ENCODE measurements around the gene HIF3A.
"Not testable (repeated sequence)": the region's sequence is repeated elsewhere in the genome, so short reads cannot be mapped to it uniquely, and the experiment has no call there.

HIF3A gene

DNA sequence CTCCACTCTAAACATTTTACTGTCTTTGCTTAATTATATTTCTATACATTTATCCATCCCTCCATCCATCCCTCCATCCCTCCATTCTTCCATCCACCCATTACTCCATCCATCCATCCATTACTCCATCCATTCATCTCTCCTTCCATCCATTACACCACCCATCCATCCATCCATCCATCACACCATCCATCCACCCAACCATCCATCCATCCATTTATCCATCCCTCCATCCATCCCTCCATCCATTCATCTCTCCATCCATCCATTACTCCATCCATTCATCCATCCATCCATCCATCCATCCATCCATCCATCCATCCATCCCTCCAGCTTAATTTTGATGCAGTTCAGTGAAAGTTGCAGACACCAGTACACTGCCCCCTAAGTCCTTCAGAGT, 5.0 kb upstream of the HIF3A start:
- no peak for DNase-seq (ENCODE audit: low read depth in 1 of 2, low spot score in 1 of 2)

DNA sequence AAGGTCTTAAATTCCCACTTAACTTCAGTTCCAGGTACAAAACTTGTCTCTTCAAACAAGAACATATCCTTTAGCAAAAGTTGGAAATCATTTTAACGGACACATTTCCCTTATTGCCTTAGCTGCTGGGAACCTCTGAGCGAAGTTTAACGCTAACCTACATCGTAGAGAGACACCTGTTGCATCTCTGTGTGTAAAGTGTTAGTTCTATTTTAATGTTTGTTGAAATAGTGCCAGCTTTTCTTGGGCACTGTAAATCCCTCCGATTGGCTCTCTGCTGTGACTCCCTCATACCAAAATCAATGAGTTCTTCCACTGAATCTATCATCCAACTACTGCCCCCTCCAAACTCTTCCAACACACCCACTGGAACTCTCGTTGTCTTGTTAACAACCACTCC, 2.3 kb upstream of the HIF3A start:
- no peak for DNase-seq (ENCODE audit: low read depth in 1 of 2, low spot score in 1 of 2)

DNA sequence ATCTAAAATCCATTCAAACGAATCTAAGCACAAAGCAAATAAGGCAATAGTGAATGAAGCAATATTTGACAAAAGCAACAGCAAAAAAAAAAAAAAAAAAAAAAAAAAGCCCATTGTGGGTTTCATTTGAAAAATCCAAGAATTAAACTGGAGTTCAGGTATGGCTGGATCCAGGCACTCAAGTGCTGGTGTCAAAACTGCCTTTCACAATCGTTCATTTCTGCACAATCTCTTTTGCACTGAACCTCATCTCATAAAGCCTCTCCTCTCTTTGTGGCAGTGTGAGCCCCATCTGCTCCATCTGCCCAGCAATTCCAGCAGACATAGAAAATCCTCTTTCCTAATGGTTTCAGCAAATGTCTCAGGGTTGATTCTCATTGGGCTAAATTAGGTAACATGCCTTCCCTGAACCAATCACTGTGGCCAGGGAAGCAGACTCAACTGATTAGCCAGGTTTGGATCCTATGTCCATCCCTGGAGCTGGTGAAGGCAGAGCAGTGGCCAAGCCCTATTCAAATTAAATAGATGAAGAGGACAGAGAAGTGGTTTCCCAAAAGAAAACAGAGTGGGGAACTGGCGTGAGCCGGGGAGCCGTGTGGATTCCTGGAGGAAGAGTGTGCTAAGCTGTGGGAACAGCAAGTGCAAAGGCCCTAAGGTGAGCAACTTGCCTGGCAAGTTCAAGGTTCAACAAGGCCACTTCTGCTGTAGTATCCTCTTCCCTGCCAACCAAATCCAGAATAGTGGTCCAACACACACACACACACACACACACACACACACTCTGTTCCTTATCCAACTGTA, 1.2 kb upstream of the HIF3A start:
- DNase-seq (ENCODE audit: low read depth in 1 of 2, low spot score in 1 of 2): no peak

DNA sequence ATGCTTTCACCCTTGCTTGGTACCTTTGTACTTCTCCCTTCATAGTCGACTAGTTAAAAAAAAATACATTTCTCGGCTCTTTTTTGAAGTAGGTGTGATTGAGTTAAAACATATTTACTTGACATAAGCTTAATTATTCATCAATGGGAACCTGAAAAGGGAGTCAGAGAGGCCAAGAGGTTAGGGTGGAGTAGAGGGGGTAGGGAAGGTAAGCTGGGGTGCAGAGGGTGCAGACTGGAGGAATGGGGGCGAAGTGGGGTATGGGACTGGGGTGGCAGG, 701 bp upstream of the HIF3A start:
- DNase-seq (ENCODE audit: low read depth in 1 of 2, low spot score in 1 of 2): no peak

DNA sequence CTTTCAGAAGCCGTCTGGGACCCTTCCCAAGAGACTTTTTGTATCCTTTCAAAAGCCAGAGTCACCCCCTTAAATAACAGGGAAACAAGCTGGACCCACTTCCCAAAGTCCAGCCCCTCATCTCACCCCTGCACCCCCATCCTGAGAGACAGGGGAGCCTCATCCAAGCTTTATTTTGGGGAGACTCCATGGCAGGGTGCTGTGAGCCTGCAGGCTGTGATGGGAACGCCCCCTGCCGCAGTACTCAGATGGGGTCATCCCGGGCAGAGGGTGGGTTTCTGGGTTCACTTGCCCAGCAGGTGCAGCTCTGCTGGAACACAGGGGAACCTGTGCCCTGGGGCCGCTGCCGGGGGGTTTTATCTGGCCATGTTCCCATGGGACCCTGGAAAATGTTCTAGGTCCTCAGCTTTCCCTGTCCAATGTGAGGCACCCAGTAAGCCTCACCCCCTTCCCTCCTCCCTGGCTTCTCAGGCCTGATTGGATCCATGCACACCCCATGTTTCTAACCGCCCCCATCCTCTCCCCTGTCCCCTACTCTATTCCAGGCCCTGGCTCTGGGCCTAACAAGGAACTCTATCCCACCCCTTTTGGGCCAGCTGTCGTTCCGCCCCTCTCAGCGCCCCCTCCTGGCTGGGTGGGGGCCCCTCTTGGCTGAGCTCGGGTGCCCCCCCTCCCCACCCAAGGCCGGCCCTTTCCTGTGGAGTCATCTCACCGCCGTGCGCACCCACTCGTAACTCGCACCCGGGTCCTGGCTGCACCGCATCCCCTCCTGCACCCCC, 1.0 kb downstream of the HIF3A start:
- no peak for DNase-seq (ENCODE audit: low read depth in 1 of 2, low spot score in 1 of 2)

DNA sequence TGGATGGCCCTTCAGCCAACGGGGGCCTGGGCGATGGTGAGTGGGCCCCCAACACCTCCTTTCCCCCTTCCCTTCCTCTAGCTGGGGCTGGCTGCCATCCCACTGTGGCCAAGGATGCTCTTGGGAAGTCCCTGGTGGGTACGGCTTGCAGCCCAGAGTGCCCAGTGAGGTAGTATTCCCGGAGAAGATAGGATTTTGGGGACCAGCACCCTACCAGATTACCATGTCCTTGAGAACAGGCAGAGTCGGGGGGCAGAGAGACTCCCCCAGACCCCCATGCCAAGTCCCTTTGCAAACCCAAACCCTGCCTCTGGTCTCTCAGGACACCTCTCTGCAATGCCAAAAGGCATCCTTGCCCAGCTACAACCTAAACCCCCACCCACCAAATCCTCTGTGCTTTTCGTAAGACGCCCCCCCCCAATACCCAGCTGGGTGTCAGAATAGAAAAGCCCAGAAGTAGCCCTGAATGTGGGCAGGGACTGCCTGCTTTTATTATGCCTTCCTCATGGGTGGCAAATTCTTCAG, 1.7 kb downstream of the HIF3A start:
- no peak for DNase-seq (ENCODE audit: low read depth in 1 of 2, low spot score in 1 of 2)

DNA sequence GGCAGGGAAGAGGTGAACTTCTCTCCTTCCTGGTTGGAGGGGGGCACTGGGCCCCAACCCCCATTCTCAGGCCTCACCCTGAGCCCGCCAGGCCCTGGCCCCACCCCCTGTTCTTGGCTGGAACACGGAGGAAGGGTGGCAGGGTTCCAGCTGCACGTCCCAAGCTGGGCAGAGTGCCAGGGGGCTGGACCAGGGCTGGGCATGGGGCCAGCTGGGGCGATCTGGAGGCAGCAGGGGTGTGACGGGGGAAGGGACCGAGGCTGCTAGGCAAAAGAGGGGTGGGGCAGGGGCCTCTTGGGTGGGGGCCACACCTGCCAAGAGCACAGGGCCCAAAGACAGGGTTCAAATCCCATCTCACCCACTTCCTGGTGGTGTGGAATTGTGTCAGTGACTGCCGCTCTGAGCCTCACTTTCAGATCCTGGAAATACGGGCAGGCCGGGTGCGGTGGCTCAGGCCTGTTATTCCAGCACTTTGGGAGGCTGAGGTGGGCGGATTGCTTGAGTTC, 2.2 kb downstream of the HIF3A start:
- no peak for DNase-seq (ENCODE audit: low read depth in 1 of 2, low spot score in 1 of 2)

DNA sequence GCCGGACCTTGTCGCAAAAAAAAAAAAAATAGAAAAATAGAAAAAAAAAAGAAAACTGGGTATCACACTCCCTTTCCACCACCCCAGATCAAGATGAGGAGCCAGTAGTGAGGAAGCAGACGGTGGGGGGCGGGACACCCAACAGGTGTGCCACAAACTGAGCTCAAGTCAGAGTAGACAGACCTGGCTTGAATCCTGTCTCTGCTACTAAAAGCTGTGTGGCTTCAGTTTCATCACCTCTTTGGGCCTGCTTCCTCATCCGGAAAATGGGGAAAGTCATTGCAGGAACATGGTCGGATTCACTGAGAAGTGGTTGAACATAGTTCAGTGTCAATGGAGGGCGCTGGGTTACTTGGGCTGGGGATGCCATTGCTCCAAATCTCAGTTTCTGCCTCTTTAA, 2.9 kb downstream of the HIF3A start:
- no peak for DNase-seq (ENCODE audit: low read depth in 1 of 2, low spot score in 1 of 2)

DNA sequence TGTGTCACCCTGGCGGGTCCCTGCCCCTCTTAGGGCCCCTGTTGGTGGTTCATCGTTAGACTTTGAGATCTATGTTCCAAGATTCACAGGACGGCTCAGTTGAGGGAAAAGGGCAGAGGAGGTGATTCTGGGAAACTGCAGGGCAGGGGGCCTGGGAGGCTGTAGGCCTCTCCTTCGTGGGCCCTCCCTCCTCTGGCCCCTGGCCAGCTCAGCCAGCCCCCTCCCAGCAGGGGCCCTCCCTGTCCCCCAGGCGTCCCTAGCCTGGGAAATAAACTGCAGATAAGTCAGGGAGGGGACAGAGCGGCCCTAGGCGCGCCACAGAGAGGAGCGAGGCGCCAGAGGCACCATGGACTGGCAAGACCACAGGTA, 6.5 kb downstream of the HIF3A start:
- no peak for DNase-seq (ENCODE audit: low read depth in 1 of 2, low spot score in 1 of 2)

DNA sequence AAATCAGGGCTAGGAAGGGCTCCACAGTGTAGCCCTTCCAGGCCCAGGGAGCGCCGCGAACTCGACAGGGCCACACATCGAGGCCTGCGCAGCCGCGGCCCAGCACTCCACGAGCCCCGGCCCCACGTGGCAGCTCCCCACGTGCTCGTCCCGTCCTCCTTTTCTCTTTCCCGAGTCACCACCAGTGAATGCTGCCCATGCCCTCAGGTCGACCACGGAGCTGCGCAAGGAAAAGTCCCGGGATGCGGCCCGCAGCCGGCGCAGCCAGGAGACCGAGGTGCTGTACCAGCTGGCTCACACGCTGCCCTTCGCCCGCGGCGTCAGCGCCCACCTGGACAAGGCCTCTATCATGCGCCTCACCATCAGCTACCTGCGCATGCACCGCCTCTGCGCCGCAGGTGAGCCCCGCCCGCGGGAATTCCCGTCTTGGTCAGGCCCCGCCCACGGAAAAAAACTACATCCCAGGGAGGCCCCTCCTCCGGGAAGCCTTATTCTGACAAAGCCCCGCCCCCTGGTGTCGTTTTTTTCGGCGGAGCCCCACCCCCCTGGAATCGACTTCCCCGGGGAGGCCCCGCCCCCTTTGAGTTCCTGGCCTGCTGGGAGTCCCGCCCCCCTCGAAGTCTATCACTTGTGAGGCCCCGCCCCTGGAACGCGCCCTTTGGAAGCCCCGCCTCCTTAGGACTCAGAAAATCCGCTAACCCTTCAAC, 7.0 kb downstream of the HIF3A start:
- DNase-seq (ENCODE audit: low read depth in 1 of 2, low spot score in 1 of 2): no peak

DNA sequence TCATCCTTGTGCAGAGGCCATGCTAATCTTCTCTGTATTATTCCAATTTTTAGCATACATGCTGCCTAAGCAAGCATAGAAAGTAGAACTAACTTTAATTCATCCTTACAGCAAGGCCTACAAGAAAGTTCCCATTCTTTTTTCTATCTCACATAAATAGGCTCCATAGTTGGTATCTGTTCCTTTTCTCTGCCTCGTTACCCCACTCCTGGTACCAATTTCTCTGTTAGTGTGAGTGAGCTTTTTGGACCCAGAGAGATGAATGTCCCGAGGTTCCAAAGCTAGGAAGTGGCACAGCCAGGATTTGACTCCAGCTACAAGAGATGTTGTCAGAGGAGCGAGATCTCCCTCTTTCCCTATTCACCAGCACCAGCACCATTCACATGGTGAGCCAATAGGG, 9.7 kb downstream of the HIF3A start:
- DNase-seq (ENCODE audit: low read depth in 1 of 2, low spot score in 1 of 2): no peak

DNA sequence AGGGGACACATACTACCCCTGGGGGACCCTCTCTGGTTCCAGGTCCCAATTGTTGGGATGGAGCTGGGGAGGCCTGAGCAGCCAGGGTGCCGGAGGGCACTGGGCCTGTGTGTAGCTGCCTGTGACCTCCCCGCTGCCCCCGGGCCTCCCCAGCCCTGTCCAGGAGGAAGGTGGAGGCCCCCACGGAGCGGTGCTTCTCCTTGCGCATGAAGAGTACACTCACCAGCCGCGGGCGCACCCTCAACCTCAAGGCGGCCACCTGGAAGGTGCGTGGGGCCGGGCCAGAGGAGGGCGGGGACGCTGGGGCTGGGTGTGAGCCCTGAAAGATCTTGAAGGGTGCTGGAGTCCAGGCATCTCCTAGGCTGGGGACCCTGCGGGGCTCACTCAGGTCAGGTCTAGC, 11.7 kb downstream of the HIF3A start:
- no peak for DNase-seq (ENCODE audit: low read depth in 1 of 2, low spot score in 1 of 2)

DNA sequence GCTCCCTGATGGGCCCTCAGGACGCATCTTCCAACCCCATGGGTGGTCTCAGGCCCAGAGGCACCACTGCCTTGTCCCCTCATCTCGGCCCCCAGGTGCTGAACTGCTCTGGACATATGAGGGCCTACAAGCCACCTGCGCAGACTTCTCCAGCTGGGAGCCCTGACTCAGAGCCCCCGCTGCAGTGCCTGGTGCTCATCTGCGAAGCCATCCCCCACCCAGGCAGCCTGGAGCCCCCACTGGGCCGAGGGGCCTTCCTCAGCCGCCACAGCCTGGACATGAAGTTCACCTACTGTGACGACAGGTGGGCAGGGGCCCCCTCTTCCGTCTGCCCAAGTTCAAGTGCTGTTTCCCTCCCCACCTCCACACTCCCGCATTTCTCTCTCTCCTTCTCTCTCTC, 12.2 kb downstream of the HIF3A start:
- no peak for DNase-seq (ENCODE audit: low read depth in 1 of 2, low spot score in 1 of 2)

DNA sequence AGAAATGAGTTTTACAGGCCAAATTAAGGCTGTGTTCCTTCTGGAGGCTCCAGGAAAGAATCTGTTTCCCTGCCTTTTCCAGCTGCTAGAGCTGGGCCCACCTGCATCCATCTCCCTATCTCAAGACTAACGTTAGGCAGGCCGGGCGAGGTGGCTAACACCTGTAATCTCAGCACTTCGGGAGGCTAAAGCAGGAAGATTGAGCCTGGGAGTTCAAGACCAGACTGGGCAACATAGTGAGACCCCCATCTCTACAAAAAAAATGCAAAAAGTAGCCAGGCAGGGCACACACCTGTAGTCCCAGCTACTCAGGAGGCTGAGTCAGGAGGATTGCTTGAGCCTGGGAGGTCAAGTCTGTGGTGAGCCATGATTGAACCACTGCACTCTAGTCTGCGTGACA, 14.6 kb downstream of the HIF3A start:
- no peak for DNase-seq (ENCODE audit: low read depth in 1 of 2, low spot score in 1 of 2)

DNA sequence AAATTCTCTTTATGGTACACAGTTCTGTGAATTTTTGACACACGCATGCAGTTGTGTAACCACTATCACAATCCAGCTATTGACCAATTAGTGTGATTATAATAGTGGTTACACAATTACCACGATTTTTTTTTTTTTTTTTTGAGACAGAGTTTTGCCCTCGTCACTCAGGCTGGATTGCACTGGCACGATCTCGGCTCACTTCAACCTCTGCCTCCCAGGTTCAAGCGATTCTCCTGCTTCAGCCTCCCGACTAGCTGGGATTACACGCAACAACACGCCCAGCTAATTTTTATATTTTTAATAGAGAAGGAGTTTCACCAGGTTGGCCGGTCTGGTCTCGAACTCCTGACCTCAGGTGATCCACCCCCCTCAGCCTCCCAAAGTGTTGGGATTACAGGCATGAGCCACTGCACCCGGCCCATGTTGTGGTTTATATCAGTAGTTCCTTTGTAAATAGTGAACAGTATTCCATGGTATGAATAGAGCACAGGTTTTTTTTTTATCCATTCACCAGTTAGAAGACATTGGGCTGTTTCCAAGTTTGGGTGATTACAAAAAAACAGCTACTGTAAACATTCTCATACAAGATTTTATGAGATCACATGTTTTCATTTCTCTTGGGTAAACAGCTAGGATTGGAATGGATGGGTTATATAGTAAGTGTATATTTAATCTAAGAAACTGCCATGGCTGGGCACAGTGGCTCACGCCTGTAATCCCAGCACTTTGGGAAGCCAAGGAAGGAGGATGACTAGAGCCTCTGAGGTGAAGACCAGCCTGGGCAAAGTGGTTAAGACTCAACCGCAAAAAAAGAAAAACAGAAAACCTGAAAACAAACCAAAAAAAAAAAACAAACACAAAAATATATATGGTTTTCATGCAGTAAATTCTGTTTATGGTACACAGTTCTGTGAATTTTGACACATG, 17.0 kb downstream of the HIF3A start:
- DNase-seq (ENCODE audit: low read depth in 1 of 2, low spot score in 1 of 2): not testable (repeated sequence)

DNA sequence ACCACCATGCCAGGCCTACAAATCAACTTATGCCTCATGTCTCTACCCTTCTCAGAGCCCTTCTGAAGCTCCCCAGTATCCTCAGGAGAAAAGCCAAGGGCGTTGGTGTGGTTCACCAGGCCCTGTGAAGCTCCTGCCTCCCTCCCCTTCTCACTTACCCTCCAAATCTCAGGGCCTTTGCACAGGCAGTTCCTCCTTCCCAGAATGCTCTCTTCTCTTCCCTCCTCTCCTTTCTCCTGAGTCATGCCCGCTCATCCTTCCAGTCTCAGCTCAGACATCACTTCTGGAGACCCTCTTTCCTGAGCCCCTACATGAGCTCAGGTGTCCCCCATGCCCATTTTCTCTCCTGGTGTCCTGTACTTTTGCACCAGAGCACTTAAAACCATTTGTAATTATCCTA, 20.5 kb downstream of the HIF3A start:
- no peak for DNase-seq (ENCODE audit: low read depth in 1 of 2, low spot score in 1 of 2)

DNA sequence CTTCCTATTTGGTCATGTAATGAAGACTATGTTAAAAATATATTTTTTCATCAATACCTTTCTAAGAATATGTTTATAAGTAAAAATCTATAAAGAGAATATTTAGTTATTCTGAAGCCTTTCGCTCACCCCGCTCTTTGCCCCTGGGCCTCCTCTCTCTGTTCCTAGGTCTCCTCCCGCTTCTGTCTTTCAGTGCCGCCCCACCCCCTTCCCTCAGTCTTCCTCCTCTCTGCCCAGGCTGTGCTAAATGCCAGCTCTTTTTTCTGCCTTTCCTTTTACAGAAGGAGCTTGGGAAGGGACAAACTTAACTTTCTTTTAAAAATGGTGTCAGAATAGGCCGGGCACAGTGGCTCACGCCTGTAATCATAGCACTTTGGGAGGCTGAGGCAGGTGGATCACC, 22.8 kb downstream of the HIF3A start:
- no peak for DNase-seq (ENCODE audit: low read depth in 1 of 2, low spot score in 1 of 2)

DNA sequence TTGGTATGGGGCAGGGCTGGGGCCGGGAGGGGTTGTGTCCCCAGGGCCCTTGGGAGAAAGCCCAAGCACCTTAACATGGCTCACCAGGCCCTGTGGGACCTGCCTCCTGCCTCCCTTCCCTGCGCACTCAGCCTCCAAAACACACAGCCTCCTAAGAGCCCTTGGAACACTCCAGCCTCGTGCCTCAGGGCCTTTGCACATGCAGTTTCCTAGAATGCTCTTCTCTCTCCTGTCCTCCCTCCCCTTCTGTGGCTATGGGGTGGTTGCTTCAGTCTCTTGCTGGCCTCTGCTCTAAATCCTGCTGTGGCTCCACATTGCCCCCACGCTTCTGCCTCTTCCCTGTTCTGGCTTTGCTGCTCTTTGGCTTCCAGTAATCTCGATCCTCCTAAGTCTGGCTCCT, 23.7 kb downstream of the HIF3A start:
- no peak for DNase-seq (ENCODE audit: low read depth in 1 of 2, low spot score in 1 of 2)

DNA sequence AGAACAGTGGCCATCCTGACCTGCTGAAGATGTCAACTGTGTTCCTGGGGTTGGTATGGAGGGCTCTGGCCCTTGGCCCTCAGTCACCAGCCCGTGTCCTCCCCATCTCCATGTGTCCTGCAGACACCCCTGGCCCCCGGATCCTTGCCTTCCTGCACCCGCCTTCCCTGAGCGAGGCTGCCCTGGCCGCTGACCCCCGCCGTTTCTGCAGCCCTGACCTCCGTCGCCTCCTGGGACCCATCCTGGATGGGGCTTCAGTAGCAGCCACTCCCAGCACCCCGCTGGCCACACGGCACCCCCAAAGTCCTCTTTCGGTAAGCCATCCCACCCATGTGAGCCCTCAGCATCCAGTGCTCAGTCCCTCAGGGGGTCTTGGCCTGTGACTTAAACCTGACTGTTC, 24.8 kb downstream of the HIF3A start:
- DNase-seq (ENCODE audit: low read depth in 1 of 2, low spot score in 1 of 2): no peak

DNA sequence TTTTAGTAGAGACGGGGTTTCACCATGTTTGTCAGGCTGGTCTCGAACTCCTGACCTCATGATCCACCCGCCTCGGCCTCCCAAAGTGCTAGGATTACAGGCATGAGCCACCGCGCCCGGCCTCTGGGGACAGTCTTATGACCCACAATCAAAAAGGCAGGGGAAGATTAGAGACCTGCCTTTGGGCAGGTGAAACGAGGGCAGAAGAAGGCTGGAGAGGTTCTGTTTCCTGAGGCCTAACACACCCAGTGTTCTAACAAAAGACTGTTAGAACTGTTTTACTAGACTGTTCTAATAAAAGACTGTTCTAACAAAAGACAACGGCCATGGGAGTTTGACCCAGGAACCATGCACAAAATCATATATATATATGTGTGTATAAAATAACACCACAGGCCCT, 26.4 kb downstream of the HIF3A start:
- not testable (repeated sequence) for DNase-seq (ENCODE audit: low read depth in 1 of 2, low spot score in 1 of 2)

DNA sequence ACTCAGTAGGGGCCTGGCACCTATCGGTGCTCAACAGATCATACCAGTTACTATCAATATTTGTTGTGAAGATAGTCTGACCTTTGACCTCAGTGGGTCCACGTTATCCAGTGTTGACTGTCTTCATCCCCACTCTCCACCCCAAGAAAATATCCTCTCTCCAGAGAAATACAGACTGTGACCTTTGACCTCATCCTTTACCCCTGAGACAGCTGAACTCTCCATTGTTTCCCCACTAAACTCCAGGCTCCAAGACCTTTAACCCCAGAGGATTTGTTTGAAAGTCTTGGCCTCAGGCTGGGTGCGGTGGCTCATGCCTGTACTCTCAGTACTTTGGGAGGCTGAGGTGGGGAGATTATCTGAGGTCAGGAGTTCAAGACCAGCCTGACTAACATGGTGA, 27.4 kb downstream of the HIF3A start:
- no peak for DNase-seq (ENCODE audit: low read depth in 1 of 2, low spot score in 1 of 2)

Data from activated T-helper 1 cell treated with anti-CD3 and anti-CD28 coated beads, Interleukin-2, amount 50 U/mL, for 16 hours (primary cell).